GM12872 (cell line): Measurements from ENCODE around the gene SEC31A.

Experiments used
- TF ChIP-seq, protein P1 (sequence below): IDR thresholded peaks from 3 replicates; pipeline ENCODE4 v1.5.1; 2011; ENCODE audit warnings: low read depth, mild to moderate bottlenecking, low read length, moderate library complexity; ENCODE audit not compliant: insufficient read depth

The SEC31A gene

DNA sequence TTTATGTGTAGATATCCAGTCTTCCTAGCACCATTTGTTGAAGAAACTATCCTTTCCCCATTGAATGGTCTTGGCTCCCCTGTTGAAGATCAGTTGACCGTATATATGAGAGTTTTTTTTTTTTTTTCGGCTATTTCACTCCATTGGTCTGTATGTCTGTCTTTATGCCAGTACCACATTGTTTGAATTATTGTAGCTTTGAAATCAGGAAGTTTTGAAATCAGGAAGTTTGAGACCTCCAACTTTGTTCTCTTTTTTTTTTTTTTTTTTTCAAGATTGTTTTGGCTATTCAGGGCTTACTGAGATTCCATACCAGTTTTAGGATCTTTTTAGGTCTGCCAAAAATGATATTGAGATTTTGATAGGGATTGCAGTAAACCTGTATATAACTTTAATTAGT is 88.0 kb downstream of the SEC31A start:
- TF ChIP-seq, protein P1, sequence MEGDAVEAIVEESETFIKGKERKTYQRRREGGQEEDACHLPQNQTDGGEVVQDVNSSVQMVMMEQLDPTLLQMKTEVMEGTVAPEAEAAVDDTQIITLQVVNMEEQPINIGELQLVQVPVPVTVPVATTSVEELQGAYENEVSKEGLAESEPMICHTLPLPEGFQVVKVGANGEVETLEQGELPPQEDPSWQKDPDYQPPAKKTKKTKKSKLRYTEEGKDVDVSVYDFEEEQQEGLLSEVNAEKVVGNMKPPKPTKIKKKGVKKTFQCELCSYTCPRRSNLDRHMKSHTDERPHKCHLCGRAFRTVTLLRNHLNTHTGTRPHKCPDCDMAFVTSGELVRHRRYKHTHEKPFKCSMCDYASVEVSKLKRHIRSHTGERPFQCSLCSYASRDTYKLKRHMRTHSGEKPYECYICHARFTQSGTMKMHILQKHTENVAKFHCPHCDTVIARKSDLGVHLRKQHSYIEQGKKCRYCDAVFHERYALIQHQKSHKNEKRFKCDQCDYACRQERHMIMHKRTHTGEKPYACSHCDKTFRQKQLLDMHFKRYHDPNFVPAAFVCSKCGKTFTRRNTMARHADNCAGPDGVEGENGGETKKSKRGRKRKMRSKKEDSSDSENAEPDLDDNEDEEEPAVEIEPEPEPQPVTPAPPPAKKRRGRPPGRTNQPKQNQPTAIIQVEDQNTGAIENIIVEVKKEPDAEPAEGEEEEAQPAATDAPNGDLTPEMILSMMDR, result no peak

DNA sequence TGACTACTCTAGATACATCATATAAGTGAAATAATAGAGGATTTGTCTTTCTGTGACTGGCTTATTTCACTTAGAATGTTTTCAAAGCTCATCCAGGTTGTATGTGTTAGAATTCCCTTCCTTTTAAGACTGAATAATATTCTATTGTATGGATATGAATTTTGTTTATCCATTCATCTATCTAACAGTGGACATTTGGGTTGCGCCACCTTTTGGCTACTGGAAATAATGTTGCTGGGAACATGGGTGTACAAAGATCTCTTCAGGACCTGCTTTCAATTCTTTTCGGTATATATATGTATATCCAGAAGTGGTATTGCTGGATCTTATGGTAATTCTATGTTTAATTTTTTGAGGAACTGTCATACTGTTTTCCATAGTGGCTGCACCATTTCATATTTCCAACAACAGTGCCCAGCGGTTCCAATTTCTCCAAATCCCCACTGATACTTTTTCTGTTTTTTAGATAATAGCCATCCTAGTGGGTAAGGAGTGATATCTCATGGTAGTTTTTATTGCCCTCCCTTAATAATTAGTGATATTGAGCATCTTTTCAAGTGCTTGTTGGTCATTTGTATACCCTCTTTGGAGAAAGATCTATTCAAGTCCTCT is 88.9 kb downstream of the SEC31A start:
- TF ChIP-seq, protein P1, result peak; percentile 30; the same call in 1 of the 3 replicates

DNA sequence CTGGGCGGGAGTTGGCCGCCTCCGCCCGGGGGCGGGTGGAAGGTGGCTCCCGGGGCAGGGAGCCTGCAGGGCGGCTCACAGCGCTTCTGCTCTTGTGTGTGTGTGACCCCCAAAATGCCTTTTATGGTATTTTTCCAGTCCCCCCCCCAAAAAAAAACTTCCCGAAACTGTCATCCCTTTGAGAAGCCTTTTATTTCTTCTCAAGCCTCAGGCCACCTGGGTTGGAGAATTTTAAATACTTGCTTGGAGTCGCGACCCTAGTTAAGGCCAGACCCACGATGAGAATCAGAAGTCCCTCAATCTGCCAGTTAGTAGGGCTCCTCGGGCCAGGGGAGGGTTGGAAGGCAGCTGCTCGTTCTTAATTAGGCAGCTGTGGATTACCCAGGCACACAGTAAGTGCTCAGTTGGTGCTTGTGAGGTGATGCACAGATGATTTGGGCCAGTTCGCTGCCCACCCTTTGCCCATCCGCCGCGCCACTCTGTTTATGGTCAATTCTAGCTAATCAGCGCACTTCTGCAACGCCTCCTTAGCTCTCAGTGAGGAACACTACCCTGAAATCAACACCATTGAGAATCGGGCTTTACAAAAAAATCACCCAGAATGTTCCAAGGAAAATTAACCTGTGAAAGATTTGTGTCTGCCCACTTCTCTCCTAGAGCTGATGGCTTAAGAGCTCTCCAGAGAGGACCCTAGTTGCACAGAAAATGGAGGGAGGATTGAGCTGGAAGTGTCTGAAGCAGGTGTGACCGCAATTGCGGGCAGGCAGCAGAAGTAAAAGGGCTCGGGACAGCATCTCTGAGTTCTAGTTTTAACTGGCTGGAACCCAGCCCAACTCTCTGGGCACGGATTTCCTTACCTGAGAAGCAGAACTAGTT is 91.7 kb downstream of the SEC31A start:
- TF ChIP-seq, protein P1, result no peak

DNA sequence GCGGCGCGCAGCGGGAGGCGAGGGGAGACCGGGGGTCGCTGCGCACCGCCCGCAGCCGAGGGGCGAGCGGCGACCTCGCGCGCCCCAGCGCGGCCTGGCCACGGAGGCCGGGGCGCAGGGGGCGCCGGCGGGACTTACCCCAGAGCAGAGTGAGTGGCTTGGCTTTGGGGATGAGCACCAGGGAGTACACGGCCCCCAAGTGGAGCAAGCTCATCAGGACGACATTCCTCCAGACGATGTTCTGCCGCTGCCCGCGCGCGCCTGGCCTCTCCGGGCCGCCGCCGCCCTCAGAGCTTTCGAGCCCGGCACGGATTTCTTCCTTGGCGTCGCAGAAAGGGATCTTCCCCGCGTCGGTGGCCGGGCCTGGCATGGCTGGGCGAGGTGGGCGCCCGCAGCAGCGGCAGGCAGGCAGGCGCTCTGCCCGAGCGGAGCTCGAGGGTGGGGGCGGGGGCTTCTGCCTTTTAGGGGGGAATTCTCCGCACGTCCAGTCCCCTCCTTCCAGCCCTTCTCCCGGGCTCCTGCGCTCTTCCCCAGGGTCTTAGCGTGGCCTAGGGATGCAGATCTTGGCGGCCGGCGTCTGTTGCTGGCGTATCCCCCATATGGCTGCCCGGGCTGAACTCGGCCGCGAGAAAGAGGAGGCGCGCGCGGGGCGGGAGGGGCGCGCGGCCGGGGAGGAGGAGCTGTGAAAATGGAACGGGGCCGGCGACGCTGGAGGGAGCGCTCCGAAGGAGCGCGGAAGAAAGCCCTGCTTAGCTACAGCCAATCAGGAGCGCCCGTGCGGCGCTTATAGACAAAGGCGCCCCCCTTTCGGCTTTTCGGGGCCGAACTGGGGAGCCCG is 92.6 kb downstream of the SEC31A start, which contains the start of gene SCD5:
TSS of gene SCD5 (minus strand) at position 629 of the 838 bp plus-strand sequence. CDS start at position 370, 259 bp downstream.
- TF ChIP-seq, protein P1, result no peak

DNA sequence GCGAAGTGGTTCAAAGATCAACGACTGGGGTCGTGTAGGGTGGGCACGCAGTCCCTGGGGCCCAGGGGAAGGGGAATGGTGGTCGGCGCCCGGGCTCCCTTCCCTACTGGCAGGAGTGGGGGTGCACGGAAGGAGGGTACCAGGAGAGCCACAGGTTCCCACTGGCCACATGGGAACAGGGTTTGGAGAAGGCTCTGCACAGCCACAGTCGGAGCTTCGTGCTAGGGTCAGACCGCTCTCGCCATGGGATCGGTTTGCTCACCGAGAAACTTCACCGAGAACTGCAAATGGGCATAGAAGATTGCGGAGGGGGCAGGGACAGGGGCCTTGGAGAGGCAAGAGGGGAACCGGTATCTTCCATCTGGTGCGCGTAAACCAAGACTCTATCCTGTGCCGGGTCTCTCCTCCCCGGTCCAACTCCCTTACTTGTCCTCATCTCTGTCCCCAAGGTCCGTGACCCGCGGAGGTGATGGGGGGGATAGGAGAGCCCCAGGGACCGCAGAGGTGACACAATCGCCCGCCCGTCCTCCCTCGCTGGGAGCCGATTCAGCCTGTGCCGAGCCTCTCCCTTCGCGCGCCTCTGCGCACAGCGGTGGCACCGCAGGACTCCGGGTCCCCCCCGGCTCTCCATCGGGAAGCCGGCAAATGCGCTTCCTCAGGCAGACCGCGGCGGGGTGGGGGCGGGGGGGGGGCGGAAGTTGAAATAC is 93.4 kb downstream of the SEC31A start:
- TF ChIP-seq, protein P1, result no peak

DNA sequence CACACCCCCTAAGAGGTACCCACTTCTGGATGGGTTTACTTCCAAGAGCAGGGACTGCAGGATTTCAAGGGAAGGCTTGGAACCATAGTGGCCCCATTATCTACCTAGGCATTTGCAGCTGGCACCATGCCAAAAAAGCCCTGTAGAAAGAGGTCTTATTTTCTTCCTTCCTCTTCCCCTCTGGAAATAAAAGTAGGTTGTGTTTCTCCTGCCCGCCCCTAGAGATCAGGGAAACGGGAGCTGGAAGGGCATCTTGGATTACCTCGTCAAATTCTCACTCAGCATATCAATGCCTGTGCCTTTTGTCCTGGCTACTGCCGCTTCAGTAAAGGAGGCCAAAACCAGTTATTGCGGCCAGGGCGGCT is 93.9 kb downstream of the SEC31A start:
- TF ChIP-seq, protein P1, result no peak
